H9 (cell line): ENCODE data around the gene TMEM171. TPM values are rescaled to one million over a fixed set of nuclear protein-coding genes. Genes with fewer than 3 reads are reported as not detected.

Experiments used
- DNase-seq: peaks from one replicate; pipeline ENCODE4 v3.0.0-alpha.2; 2017
- H2AFZ ChIP-seq: one replicate; pipeline ENCODE4 v1.6.1; 2013; ENCODE audit warnings: mild to moderate bottlenecking, low read length, control low read depth, moderate library complexity
- H2AK5ac ChIP-seq: 2 replicates; pipeline ENCODE4 v1.6.1; 2013; ENCODE audit warnings: low read length, control low read depth, mixed read lengths; ENCODE audit not compliant: insufficient read length
- H2BK120ac ChIP-seq: one replicate; pipeline ENCODE4 v1.6.1; 2013; ENCODE audit warnings: low read depth, mild to moderate bottlenecking, low read length, control low read depth, inconsistent platforms; ENCODE audit not compliant: poor library complexity, severe bottlenecking
- H2BK12ac ChIP-seq: 2 replicates; pipeline ENCODE4 v1.6.1; 2013; ENCODE audit warnings: low read length, control low read depth, mixed read lengths, low read depth; ENCODE audit not compliant: insufficient read length
- H2BK15ac ChIP-seq: 2 replicates; pipeline ENCODE4 v1.6.1; 2013; ENCODE audit warnings: low read depth, low read length, control low read depth
- H2BK20ac ChIP-seq: one replicate; pipeline ENCODE4 v1.6.1; 2013; ENCODE audit warnings: low read depth, mild to moderate bottlenecking, low read length, control low read depth, inconsistent platforms; ENCODE audit not compliant: poor library complexity, severe bottlenecking
- H2BK5ac ChIP-seq: 2 replicates; pipeline ENCODE4 v1.6.1; 2013; ENCODE audit warnings: low read length, control low read depth, mixed read lengths; ENCODE audit not compliant: insufficient read length
- H3K14ac ChIP-seq: 2 replicates; pipeline ENCODE4 v1.6.1; 2013; ENCODE audit warnings: low read length, control low read depth; ENCODE audit not compliant: insufficient read depth
- H3K18ac ChIP-seq: 2 replicates; pipeline ENCODE4 v1.6.1; 2013; ENCODE audit warnings: low read depth, mild to moderate bottlenecking, mixed read lengths, low read length, control low read depth; ENCODE audit not compliant: insufficient read length
- H3K23ac ChIP-seq: 2 replicates; pipeline ENCODE4 v1.6.1; 2013; ENCODE audit warnings: low read length, control low read depth, mixed read lengths, low read depth; ENCODE audit not compliant: insufficient read length
- H3K23me2 ChIP-seq: 2 replicates; pipeline ENCODE4 v1.6.1; 2013; ENCODE audit warnings: low read depth, mild to moderate bottlenecking, mixed read lengths, low read length, control low read depth; ENCODE audit not compliant: insufficient read length, poor library complexity, severe bottlenecking
- H3K27ac ChIP-seq: 2 replicates; pipeline ENCODE4 v1.5.1; 2013; ENCODE audit warnings: low read length, control low read depth, mixed read lengths, low read depth; ENCODE audit not compliant: insufficient read length
- H3K27me3 ChIP-seq: 2 replicates; pipeline ENCODE4 v1.6.1; 2013; ENCODE audit warnings: low read length, control low read depth, inconsistent platforms; ENCODE audit not compliant: insufficient read depth
- H3K4ac ChIP-seq: 2 replicates; pipeline ENCODE4 v1.6.1; 2013; ENCODE audit warnings: low read depth, mild to moderate bottlenecking, control low read depth, inconsistent platforms, low read length, moderate library complexity
- H3K4me1 ChIP-seq: 2 replicates; pipeline ENCODE4 v1.6.1; 2013; ENCODE audit warnings: low read length, control low read depth, inconsistent platforms; ENCODE audit not compliant: insufficient read depth
- H3K4me2 ChIP-seq: 2 replicates; pipeline ENCODE4 v1.6.1; 2013; ENCODE audit warnings: low read length, control low read depth, mixed read lengths; ENCODE audit not compliant: insufficient read length, insufficient read depth
- H3K56ac ChIP-seq: 2 replicates; pipeline ENCODE4 v1.6.1; 2013; ENCODE audit warnings: low read depth, mild to moderate bottlenecking, mixed read lengths, low read length, control low read depth; ENCODE audit not compliant: insufficient read length
- H3K79me1 ChIP-seq: 2 replicates; pipeline ENCODE4 v1.6.1; 2013; ENCODE audit warnings: low read depth, mild to moderate bottlenecking, moderate library complexity, low read length, control low read depth, inconsistent platforms; ENCODE audit not compliant: insufficient read depth, poor library complexity, severe bottlenecking
- H3K79me2 ChIP-seq: 2 replicates; pipeline ENCODE4 v1.6.1; 2013; ENCODE audit warnings: low read length, control low read depth, inconsistent platforms; ENCODE audit not compliant: insufficient read depth
- H3K9ac ChIP-seq: 2 replicates; pipeline ENCODE4 v1.6.1; 2013; ENCODE audit warnings: low read length, control low read depth, mixed read lengths; ENCODE audit not compliant: insufficient read length; ENCODE audit errors: extremely low read depth
- H3K9me3 ChIP-seq: one replicate; pipeline ENCODE4 v1.6.1; 2013; ENCODE audit warnings: low read depth, low read length, inconsistent platforms; ENCODE audit not compliant: control insufficient read depth
- H3T11ph ChIP-seq: one replicate; pipeline ENCODE4 v1.6.1; 2013; ENCODE audit warnings: mild to moderate bottlenecking, low read length, control low read depth, inconsistent platforms
- H4K20me1 ChIP-seq: one replicate; pipeline ENCODE4 v1.6.1; 2013; ENCODE audit not compliant: control insufficient read depth, insufficient read length, insufficient read depth
- H4K5ac ChIP-seq: 2 replicates; pipeline ENCODE4 v1.6.1; 2013; ENCODE audit warnings: low read depth, mild to moderate bottlenecking, mixed read lengths, low read length, control low read depth; ENCODE audit not compliant: insufficient read length
- H4K8ac ChIP-seq: replicated peaks from 2 replicates; pipeline ENCODE4 v1.6.1; 2013; ENCODE audit warnings: low read length, control low read depth, mixed read lengths, low read depth; ENCODE audit not compliant: insufficient read length
- H4K91ac ChIP-seq: 2 replicates; pipeline ENCODE4 v1.6.1; 2013; ENCODE audit warnings: low read depth, mild to moderate bottlenecking, moderate library complexity, mixed read lengths, low read length, control low read depth; ENCODE audit not compliant: insufficient read length
- H3K27ac Mint-ChIP-seq, 3 experiments: 2 replicates in 2 of 3; 3 replicates in 1 of 3; pipeline ENCODE4 v1.8.0; 2020 to 2021; ENCODE audit warnings: mixed read lengths in 3 of 3, mild to moderate bottlenecking in 1 of 3, moderate library complexity in 1 of 3
- H3K27me3 Mint-ChIP-seq: 2 replicates; pipeline ENCODE4 v1.8.0; 2021; ENCODE audit warnings: low read depth, mild to moderate bottlenecking, moderate library complexity, mixed read lengths
- H3K36me3 Mint-ChIP-seq, 3 experiments: 2 replicates in 2 of 3; 3 replicates in 1 of 3; pipeline ENCODE4 v1.8.0; 2020 to 2021; ENCODE audit warnings: low read depth in 3 of 3, mixed read lengths in 3 of 3; ENCODE audit not compliant: insufficient read depth in 1 of 3
- H3K4me1 Mint-ChIP-seq, 2 experiments: 2 replicates each; pipeline ENCODE4 v1.8.0; 2020; ENCODE audit warnings: mixed read lengths in 2 of 2
- H3K4me3 Mint-ChIP-seq, 2 experiments: 2 replicates in 1 of 2; 3 replicates in 1 of 2; pipeline ENCODE4 v1.8.0; 2020 to 2021; ENCODE audit warnings: mild to moderate bottlenecking in 2 of 2, mixed read lengths in 2 of 2, moderate library complexity in 1 of 2
- H3K9me3 Mint-ChIP-seq, 2 experiments: 2 replicates in 1 of 2; 3 replicates in 1 of 2; pipeline ENCODE4 v1.8.0; 2020; ENCODE audit warnings: mild to moderate bottlenecking in 2 of 2, mixed read lengths in 2 of 2, moderate library complexity in 1 of 2
- CTCF ChIP-seq: fragments of 200-600 bp; sonication (generic); conservative IDR thresholded peaks from 3 replicates; pipeline ENCODE4 v1.8.0; 2021; ENCODE audit warnings: antibody characterized with exemption, mild to moderate bottlenecking
- WGBS: extraction: QIAGEN DNeasy Blood & Tissue Kit; methylation state at CpG from one replicate; pipeline ENCODE4 v1.1.7; 2013; ENCODE audit warnings: missing lambda C conversion rate, low lambda C conversion rate, mixed read lengths; ENCODE audit not compliant: insufficient read length; ENCODE audit errors: extremely low coverage; 5-methylcytosine and 5-hydroxymethylcytosine counted together
- total RNA-seq: library from RNA; stranded (reverse); gene quantifications from 2 replicates; pipeline ENCODE4 v1.2.1, GENCODE V29; 2021

Gene TMEM171
- total RNA-seq, 1 experiment from 2014 or later = 0.42 TPM

GRCh38 chr5:73097740-73098139 lies 22.6 kb upstream of the TMEM171 start:
- no peak overlapping the region for H3K18ac ChIP-seq
- WGBS = no CpG with 5 or more reads among the region's 2 CpGs
- no peak for TF ChIP-seq CTCF
- no peak overlapping the region for H3K9ac ChIP-seq
- no peak overlapping the region for H4K8ac ChIP-seq
- no peak overlapping the region for H4K5ac ChIP-seq
- H3K9me3 ChIP-seq = no peaks in the 10 kb centered on the region
- H3T11ph ChIP-seq = no peak overlapping the region
- H3K4ac ChIP-seq = no peak overlapping the region
- no peak overlapping the region for H2AK5ac ChIP-seq
- no peaks in the 10 kb centered on the region for H3K79me1 ChIP-seq
- no peak overlapping the region for H3K14ac ChIP-seq
- H3K23me2 ChIP-seq = no peaks in the 10 kb centered on the region
- no peak overlapping the region for H2BK120ac ChIP-seq
- Mint-ChIP-seq H3K36me3 (peaks cover 0 to 10% (median 0%) of the 10 kb centered on the region in 3 experiments; a peak in 2 of 7 replicates), H3K4me1 (no peaks in the 10 kb centered on the region), H3K9me3 (peaks cover 15% of the 10 kb centered on the region in 2 experiments), H3K4me3 (no peak overlapping the region), H3K27me3 (no peaks in the 10 kb centered on the region), H3K27ac (no peak overlapping the region)
- DNase-seq = no peak
- no peaks in the 10 kb centered on the region for H4K20me1 ChIP-seq
- no peak overlapping the region for H2BK15ac ChIP-seq
- H2BK12ac ChIP-seq = no peak overlapping the region
- no peak overlapping the region for H3K27ac ChIP-seq
- no peak overlapping the region for H4K91ac ChIP-seq
- H3K4me2 ChIP-seq = no peak overlapping the region
- no peak overlapping the region for H2BK20ac ChIP-seq
- no peak overlapping the region for H2BK5ac ChIP-seq
- H3K27me3 ChIP-seq = no peaks in the 10 kb centered on the region
- no peaks in the 10 kb centered on the region for H3K4me1 ChIP-seq
- no peak overlapping the region for H2AFZ ChIP-seq
- H3K56ac ChIP-seq = no peak overlapping the region
- no peak overlapping the region for H3K23ac ChIP-seq
- no peaks in the 10 kb centered on the region for H3K79me2 ChIP-seq
